Upper lobe of right lung (tissue), 1 donor: Measurements from ENCODE around the gene COX7B2. TPM values are rescaled to one million over a fixed set of nuclear protein-coding genes. Genes with fewer than 3 reads are reported as not detected.

Experiments used
- ATAC-seq: fragments of 200-7000 bp; cut with Tn5 transposase; one replicate; pipeline ENCODE4 v1.9.1; 2020; ENCODE audit warnings: mild to moderate bottlenecking, moderate library complexity
- DNase-seq: peaks from one replicate; pipeline ENCODE4 v3.0.0-alpha.2; 2020
- H3K27ac ChIP-seq: fragments of 200-600 bp; one replicate; pipeline ENCODE4 v1.8.0; 2022
- H3K27me3 ChIP-seq: fragments of 200-600 bp; one replicate; pipeline ENCODE4 v1.8.0; 2022; ENCODE audit warnings: mild to moderate bottlenecking
- H3K36me3 ChIP-seq: fragments of 200-600 bp; one replicate; pipeline ENCODE4 v1.8.0; 2022
- H3K4me1 ChIP-seq: fragments of 200-600 bp; one replicate; pipeline ENCODE4 v1.8.0; 2022
- H3K4me3 ChIP-seq: fragments of 200-600 bp; one replicate; pipeline ENCODE4 v1.8.0; 2022; ENCODE audit warnings: mild to moderate bottlenecking
- H3K9me3 ChIP-seq: fragments of 200-600 bp; one replicate; pipeline ENCODE4 v1.8.0; 2022
- CTCF ChIP-seq: fragments of 200-600 bp; IDR thresholded peaks from one replicate; pipeline ENCODE4 v1.8.0; 2022; ENCODE audit warnings: antibody characterized with exemption
- intact Hi-C: fragments of 100-400 bp; cut with DNase I; formaldehyde crosslinking; loops from one replicate; pipeline ENCODE4 v1.11.0; 2022
- total RNA-seq: library from RNA; stranded (reverse); fragmentation: NEBNext Ultra II Directional; extraction: Animal tissue kit (Norgen Biotek cat#: 25700); gene quantifications from one replicate; pipeline ENCODE4 v1.2.1, GENCODE V29; 2021
- donor health status: DM: no; HTN: yes; CAD: no; lungs with severe emphysema.

COX7B2 gene
- total RNA-seq, 1 donor from 2014 or later: not detected

- H3K36me3 ChIP-seq: no peaks in the 10 kb centered on the region
- intact Hi-C loops: no loop called here
- no peaks in the 10 kb centered on the region for H3K4me1 ChIP-seq
- no peak overlapping the region for H3K4me3 ChIP-seq
- no peak overlapping the region for H3K27ac ChIP-seq
- no peak for TF ChIP-seq CTCF
- ATAC-seq: no peak
- DNase-seq: no peak
- no peaks in the 10 kb centered on the region for H3K9me3 ChIP-seq
- no peaks in the 10 kb centered on the region for H3K27me3 ChIP-seq
Observed at GRCh38 chr4:46830971-46831454, 78.0 kb downstream of the COX7B2 start.

GRCh38 chr4:46820154-46820553 is 88.9 kb downstream of the COX7B2 start:
- H3K4me1 ChIP-seq: no peaks in the 10 kb centered on the region
- no peak for ATAC-seq
- no peaks in the 10 kb centered on the region for H3K27me3 ChIP-seq
- H3K4me3 ChIP-seq: no peak overlapping the region
- TF ChIP-seq CTCF: no peak
- no peak overlapping the region for H3K27ac ChIP-seq
- DNase-seq: no peak
- H3K36me3 ChIP-seq: no peaks in the 10 kb centered on the region
- no peaks in the 10 kb centered on the region for H3K9me3 ChIP-seq
- intact Hi-C loops: no loop called here

GRCh38 chr4:46819095-46819494 is 90.0 kb downstream of the COX7B2 start:
- Histone ChIP-seq H3K27me3 (no peaks in the 10 kb centered on the region), H3K9me3 (no peaks in the 10 kb centered on the region), H3K4me1 (no peaks in the 10 kb centered on the region), H3K36me3 (no peaks in the 10 kb centered on the region), H3K4me3 (no peak overlapping the region), H3K27ac (no peak overlapping the region)
- ATAC-seq: no peak
- DNase-seq: no peak
- intact Hi-C loops: no loop called here
- no peak for TF ChIP-seq CTCF

GRCh38 chr4:46818604-46819003 is 90.4 kb downstream of the COX7B2 start:
- intact Hi-C loops: no loop called here
- no peak for DNase-seq
- Histone ChIP-seq H3K27ac (no peak overlapping the region), H3K9me3 (no peaks in the 10 kb centered on the region), H3K4me1 (no peaks in the 10 kb centered on the region), H3K4me3 (no peak overlapping the region), H3K36me3 (no peaks in the 10 kb centered on the region), H3K27me3 (no peaks in the 10 kb centered on the region)
- ATAC-seq: no peak
- TF ChIP-seq CTCF: no peak

GRCh38 chr4:46817806-46818205 is 91.2 kb downstream of the COX7B2 start:
- Histone ChIP-seq H3K27ac (no peak overlapping the region), H3K9me3 (no peaks in the 10 kb centered on the region), H3K27me3 (no peaks in the 10 kb centered on the region), H3K4me1 (no peaks in the 10 kb centered on the region), H3K36me3 (no peaks in the 10 kb centered on the region), H3K4me3 (no peak overlapping the region)
- intact Hi-C loops: no loop called here
- DNase-seq: no peak
- TF ChIP-seq CTCF: no peak
- no peak for ATAC-seq

- intact Hi-C loops: no loop called here
- Histone ChIP-seq H3K27me3 (no peaks in the 10 kb centered on the region), H3K4me3 (no peak overlapping the region), H3K9me3 (peaks cover 4% of the 10 kb centered on the region), H3K27ac (no peak overlapping the region), H3K36me3 (no peaks in the 10 kb centered on the region), H3K4me1 (no peaks in the 10 kb centered on the region)
- no peak for TF ChIP-seq CTCF
- DNase-seq: no peak
- no peak for ATAC-seq
Observed at GRCh38 chr4:46804781-46805413, 104.1 kb downstream of the COX7B2 start.
